SK-N-SH treated with all-trans-retinoic acid at 6 μM for 48 hours (cell line): ENCODE results near the gene DNM2.

Experiments used
- ARNTL ChIP-seq: fragments of 450-650 bp; formaldehyde crosslinking; IDR thresholded peaks from 2 replicates; pipeline ENCODE4 v1.5.0; 2020; ENCODE audit warnings: low read depth, mild to moderate bottlenecking, moderate library complexity, borderline replicate concordance
- CSDC2 ChIP-seq: fragments of 250-450 bp; sonication (Bioruptor Pico); IDR thresholded peaks from 2 replicates; pipeline ENCODE4 v1.5.0; 2020; ENCODE audit warnings: mild to moderate bottlenecking, moderate library complexity
- GLIS3 ChIP-seq: fragments of 250-450 bp; sonication (Bioruptor Pico); IDR thresholded peaks from 2 replicates; pipeline ENCODE4 v1.5.0; 2020; ENCODE audit warnings: mild to moderate bottlenecking, moderate library complexity
- ISL1 ChIP-seq: fragments of 250-450 bp; sonication (Bioruptor Pico); IDR thresholded peaks from 2 replicates; pipeline ENCODE4 v2.1.2; 2022; ENCODE audit warnings: mild to moderate bottlenecking, moderate library complexity
- RARB ChIP-seq: fragments of 250-450 bp; sonication (Bioruptor Pico); IDR thresholded peaks from 2 replicates; pipeline ENCODE4 v1.8.0; 2021; ENCODE audit warnings: mild to moderate bottlenecking, moderate library complexity
- TOX ChIP-seq: fragments of 250-450 bp; sonication (Bioruptor Pico); IDR thresholded peaks from 2 replicates; pipeline ENCODE4 v1.8.0; 2021; ENCODE audit warnings: mild to moderate bottlenecking, moderate library complexity, borderline replicate concordance
- ZFP3 ChIP-seq: fragments of 250-450 bp; sonication (Bioruptor Pico); IDR thresholded peaks from 2 replicates; pipeline ENCODE4 v1.5.0; 2020; ENCODE audit warnings: mild to moderate bottlenecking, moderate library complexity
- ZFP30 ChIP-seq: fragments of 450-650 bp; formaldehyde crosslinking; IDR thresholded peaks from 2 replicates; pipeline ENCODE4 v1.5.0; 2022; ENCODE audit warnings: mild to moderate bottlenecking, moderate library complexity
- ZNF8 ChIP-seq: fragments of 450-650 bp; formaldehyde crosslinking; IDR thresholded peaks from 2 replicates; pipeline ENCODE4 v1.5.0; 2020; ENCODE audit warnings: mild to moderate bottlenecking, moderate library complexity
- TF ChIP-seq, protein P1 (sequence below): fragments of 250-450 bp; sonication (Bioruptor Pico); IDR thresholded peaks from 2 replicates; pipeline ENCODE4 v1.5.1; 2020; ENCODE audit warnings: low read depth, mild to moderate bottlenecking, moderate library complexity
- TF ChIP-seq, protein P2 (sequence below): fragments of 250-450 bp; sonication (Bioruptor Pico); IDR thresholded peaks from 2 replicates; pipeline ENCODE4 v1.8.0; 2020; ENCODE audit warnings: mild to moderate bottlenecking, moderate library complexity, borderline replicate concordance

DNA sequence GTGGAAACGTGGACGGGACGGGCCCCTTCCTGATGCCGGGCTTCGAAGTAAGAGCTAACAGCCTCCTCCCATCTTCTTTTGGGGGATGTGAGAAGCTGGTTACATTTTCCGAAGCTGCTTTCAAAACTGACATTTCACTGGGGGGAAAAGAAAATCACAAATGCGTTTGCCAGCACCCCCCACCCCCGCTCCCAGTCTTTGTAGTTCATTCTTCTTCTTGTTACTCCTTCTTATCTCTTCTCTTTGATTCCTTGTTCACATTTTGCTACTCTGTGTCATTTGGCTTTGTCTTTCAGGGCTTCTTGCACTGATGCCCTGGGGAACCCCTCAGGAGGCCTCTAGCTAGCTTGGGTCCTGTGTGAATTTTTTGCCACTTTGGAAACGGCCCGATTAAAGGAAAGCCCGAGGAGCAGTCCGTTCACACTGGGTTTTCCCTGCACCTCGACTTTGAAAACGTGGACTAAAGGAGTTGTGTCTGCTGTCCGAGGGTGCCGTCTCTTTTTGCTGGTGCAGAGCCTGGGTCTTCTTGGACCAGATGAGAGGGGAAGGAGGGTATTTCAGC is 154.7 kb downstream of the DNM2 start:
- TF ChIP-seq ZNF8 = no peak
- no peak for TF ChIP-seq ISL1 (CRISPR knock-in tag)
- TF ChIP-seq, protein P1, sequence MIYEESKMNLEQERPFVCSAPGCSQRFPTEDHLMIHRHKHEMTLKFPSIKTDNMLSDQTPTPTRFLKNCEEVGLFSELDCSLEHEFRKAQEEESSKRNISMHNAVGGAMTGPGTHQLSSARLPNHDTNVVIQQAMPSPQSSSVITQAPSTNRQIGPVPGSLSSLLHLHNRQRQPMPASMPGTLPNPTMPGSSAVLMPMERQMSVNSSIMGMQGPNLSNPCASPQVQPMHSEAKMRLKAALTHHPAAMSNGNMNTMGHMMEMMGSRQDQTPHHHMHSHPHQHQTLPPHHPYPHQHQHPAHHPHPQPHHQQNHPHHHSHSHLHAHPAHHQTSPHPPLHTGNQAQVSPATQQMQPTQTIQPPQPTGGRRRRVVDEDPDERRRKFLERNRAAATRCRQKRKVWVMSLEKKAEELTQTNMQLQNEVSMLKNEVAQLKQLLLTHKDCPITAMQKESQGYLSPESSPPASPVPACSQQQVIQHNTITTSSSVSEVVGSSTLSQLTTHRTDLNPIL (CRISPR knock-in tag) = no peak
- TF ChIP-seq CSDC2 (CRISPR knock-in tag) = no peak
- TF ChIP-seq ZFP3 = no peak
- no peak for TF ChIP-seq TOX (CRISPR knock-in tag)
- TF ChIP-seq RARB (CRISPR knock-in tag) = no peak
- no peak for TF ChIP-seq GLIS3 (CRISPR knock-in tag)
- TF ChIP-seq ARNTL (CRISPR knock-in tag) = no peak
- TF ChIP-seq, protein P2, sequence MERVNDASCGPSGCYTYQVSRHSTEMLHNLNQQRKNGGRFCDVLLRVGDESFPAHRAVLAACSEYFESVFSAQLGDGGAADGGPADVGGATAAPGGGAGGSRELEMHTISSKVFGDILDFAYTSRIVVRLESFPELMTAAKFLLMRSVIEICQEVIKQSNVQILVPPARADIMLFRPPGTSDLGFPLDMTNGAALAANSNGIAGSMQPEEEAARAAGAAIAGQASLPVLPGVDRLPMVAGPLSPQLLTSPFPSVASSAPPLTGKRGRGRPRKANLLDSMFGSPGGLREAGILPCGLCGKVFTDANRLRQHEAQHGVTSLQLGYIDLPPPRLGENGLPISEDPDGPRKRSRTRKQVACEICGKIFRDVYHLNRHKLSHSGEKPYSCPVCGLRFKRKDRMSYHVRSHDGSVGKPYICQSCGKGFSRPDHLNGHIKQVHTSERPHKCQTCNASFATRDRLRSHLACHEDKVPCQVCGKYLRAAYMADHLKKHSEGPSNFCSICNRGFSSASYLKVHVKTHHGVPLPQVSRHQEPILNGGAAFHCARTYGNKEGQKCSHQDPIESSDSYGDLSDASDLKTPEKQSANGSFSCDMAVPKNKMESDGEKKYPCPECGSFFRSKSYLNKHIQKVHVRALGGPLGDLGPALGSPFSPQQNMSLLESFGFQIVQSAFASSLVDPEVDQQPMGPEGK (CRISPR knock-in tag) = no peak
- no peak for TF ChIP-seq ZFP30
